SK-N-MC (cell line): ENCODE measurements around the gene MAML2.

ENCODE experiments used
- EZH2 ChIP-seq: fragments of 200-600 bp; sonication (generic); IDR thresholded peaks from one replicate; pipeline ENCODE4 v1.6.1; 2017; ENCODE audit warnings: antibody characterized with exemption
- POLR2AphosphoS5 ChIP-seq: IDR thresholded peaks from 2 replicates; pipeline ENCODE4 v1.6.1; 2012; ENCODE audit warnings: mild to moderate bottlenecking, low read depth, low read length, borderline replicate concordance

GRCh38 chr11:96125400-96125799 is 217.6 kb downstream of the MAML2 start:
- TF ChIP-seq EZH2 (no peak), POLR2AphosphoS5 (no peak)
